Measurements from ENCODE around the gene FMNL2.

The FMNL2 gene

DNA sequence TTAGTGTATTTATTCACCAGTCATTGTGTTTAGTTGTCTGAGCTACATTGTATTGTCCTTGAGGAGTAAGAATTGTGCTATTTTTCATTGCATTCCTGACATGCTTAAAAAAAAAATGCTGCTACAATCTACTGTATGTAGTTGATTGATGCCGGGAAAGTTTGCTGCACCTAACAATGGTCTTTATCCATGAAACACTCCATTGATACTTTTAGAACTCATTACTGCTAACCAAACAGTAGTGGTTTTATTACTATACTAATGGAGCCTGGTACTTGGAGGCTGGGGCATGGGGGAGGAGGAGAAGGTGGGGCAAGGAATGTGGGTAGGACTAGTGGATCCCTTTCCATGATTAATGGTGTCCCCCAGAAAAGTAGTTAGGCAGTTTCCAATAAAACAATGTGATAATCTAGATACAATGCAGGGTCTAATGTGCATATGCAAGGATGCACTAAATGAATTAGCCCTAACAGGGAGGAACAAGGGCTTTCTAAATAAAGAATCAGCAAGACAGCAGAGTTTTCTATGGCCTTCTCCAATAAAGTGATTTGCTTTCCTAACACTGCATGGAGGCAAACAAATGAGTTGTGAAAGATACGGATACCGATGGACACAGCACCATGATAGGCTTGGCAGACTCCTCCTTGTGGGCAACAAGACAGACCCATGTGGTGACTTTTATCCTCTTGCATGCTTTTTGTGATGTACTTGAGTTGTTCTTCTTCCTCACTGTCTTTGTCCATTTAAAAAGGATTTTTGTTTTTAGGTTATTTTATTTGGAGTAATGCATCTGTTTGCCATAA lies 78.5 kb downstream of the FMNL2 start:
- no peaks in the 10 kb centered on the region for H3K36me3 ChIP-seq (ENCODE audit: insufficient read depth, low read length)
- H3K9me3 ChIP-seq (ENCODE audit: insufficient read depth, low read length, severe bottlenecking), result no peaks in the 10 kb centered on the region
- ATAC-seq (ENCODE audit: insufficient read depth, low read depth) (no peak), DNase-seq (no peak)
- H3K79me2 ChIP-seq (ENCODE audit: insufficient read depth, low read length), result no peaks in the 10 kb centered on the region
- H3K4me1 ChIP-seq (ENCODE audit: insufficient read depth, low read length), result no peaks in the 10 kb centered on the region
- H2AFZ ChIP-seq (ENCODE audit: low read depth, low read length), result no peak overlapping the region
- TF ChIP-seq CTCF (IDR thresholded peaks at IDR 0.05; ENCODE audit: borderline replicate concordance, extremely low read depth, low read length, poor library complexity, severe bottlenecking) (no peak), EZH2 (IDR thresholded peaks at IDR 0.05; ENCODE audit: borderline replicate concordance, low read depth, low read length, severe bottlenecking) (no peak)
- no peak overlapping the region for H3K4me3 ChIP-seq (ENCODE audit: low read depth in 1 of 2, low read length in 2 of 2)
- no peaks in the 10 kb centered on the region for H3K27me3 ChIP-seq (ENCODE audit: insufficient read depth, low read length, poor library complexity)
- H3K4me2 ChIP-seq (ENCODE audit: insufficient read depth, low read length), result no peak overlapping the region
- no peak overlapping the region for H3K9ac ChIP-seq (ENCODE audit: low read depth, low read length)
- H4K20me1 ChIP-seq (ENCODE audit: insufficient read depth, low read length), result no peaks in the 10 kb centered on the region
- H3K27ac ChIP-seq (ENCODE audit: low read length), result no peak overlapping the region

- Histone ChIP-seq H3K27ac (ENCODE audit: low read length) (no peak overlapping the region), H3K9me3 (ENCODE audit: insufficient read depth, low read length, severe bottlenecking) (no peaks in the 10 kb centered on the region), H3K27me3 (ENCODE audit: insufficient read depth, low read length, poor library complexity) (no peaks in the 10 kb centered on the region), H3K9ac (ENCODE audit: low read depth, low read length) (no peak overlapping the region), H3K4me1 (ENCODE audit: insufficient read depth, low read length) (no peaks in the 10 kb centered on the region), H3K79me2 (ENCODE audit: insufficient read depth, low read length) (no peaks in the 10 kb centered on the region), H3K36me3 (ENCODE audit: insufficient read depth, low read length) (no peaks in the 10 kb centered on the region), H4K20me1 (ENCODE audit: insufficient read depth, low read length) (no peaks in the 10 kb centered on the region), H3K4me2 (ENCODE audit: insufficient read depth, low read length) (no peak overlapping the region), H2AFZ (ENCODE audit: low read depth, low read length) (no peak overlapping the region), H3K4me3 (ENCODE audit: low read depth in 1 of 2, low read length in 2 of 2) (no peak overlapping the region)
- DNase-seq (no peak), ATAC-seq (ENCODE audit: insufficient read depth, low read depth) (no peak)
- TF ChIP-seq CTCF (IDR thresholded peaks at IDR 0.05; ENCODE audit: borderline replicate concordance, extremely low read depth, low read length, poor library complexity, severe bottlenecking), result no peak
- no peak for TF ChIP-seq EZH2 (IDR thresholded peaks at IDR 0.05; ENCODE audit: borderline replicate concordance, low read depth, low read length, severe bottlenecking)
Measured at GRCh38 chr2:152415231-152415642, 80.3 kb downstream of the FMNL2 start.

DNA sequence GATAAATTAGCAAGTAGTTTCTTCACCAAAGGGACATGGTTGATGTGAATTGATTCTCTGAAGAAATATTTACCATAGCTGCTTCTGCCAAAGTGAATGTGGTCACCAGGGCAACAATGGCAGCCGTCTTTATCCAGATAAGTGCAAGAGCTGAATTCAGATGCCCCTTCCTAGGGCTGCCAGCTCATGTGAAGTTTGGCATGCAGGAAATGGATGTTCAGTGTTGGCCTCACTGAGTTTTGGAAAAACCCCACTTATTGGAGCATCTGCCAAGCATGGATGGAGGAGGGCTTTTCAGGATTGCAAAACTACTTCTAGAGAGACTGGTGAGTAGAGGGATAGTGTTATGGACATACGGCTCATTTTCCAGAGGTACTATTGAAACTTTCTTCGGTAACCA lies 80.8 kb downstream of the FMNL2 start:
- DNase-seq (no peak), ATAC-seq (ENCODE audit: insufficient read depth, low read depth) (no peak)
- Histone ChIP-seq H3K27me3 (ENCODE audit: insufficient read depth, low read length, poor library complexity) (no peaks in the 10 kb centered on the region), H3K36me3 (ENCODE audit: insufficient read depth, low read length) (no peaks in the 10 kb centered on the region), H3K9ac (ENCODE audit: low read depth, low read length) (no peak overlapping the region), H3K4me1 (ENCODE audit: insufficient read depth, low read length) (no peaks in the 10 kb centered on the region), H2AFZ (ENCODE audit: low read depth, low read length) (no peak overlapping the region), H3K27ac (ENCODE audit: low read length) (no peak overlapping the region), H3K4me3 (ENCODE audit: low read depth in 1 of 2, low read length in 2 of 2) (no peak overlapping the region), H3K4me2 (ENCODE audit: insufficient read depth, low read length) (no peak overlapping the region), H3K9me3 (ENCODE audit: insufficient read depth, low read length, severe bottlenecking) (no peaks in the 10 kb centered on the region), H3K79me2 (ENCODE audit: insufficient read depth, low read length) (no peaks in the 10 kb centered on the region), H4K20me1 (ENCODE audit: insufficient read depth, low read length) (no peaks in the 10 kb centered on the region)
- TF ChIP-seq CTCF (IDR thresholded peaks at IDR 0.05; ENCODE audit: borderline replicate concordance, extremely low read depth, low read length, poor library complexity, severe bottlenecking) (no peak), EZH2 (IDR thresholded peaks at IDR 0.05; ENCODE audit: borderline replicate concordance, low read depth, low read length, severe bottlenecking) (no peak)
